HG03520 (cell line): Measurements from ENCODE around the gene NLE1.

Experiments used
- ATAC-seq: cut with Tn5 transposase; IDR thresholded peaks from one replicate; pipeline ENCODE4 v1.9.1; 2021; ENCODE audit warnings: mild to moderate bottlenecking, moderate library complexity; ENCODE audit not compliant: unreplicated experiment

The NLE1 gene

DNA sequence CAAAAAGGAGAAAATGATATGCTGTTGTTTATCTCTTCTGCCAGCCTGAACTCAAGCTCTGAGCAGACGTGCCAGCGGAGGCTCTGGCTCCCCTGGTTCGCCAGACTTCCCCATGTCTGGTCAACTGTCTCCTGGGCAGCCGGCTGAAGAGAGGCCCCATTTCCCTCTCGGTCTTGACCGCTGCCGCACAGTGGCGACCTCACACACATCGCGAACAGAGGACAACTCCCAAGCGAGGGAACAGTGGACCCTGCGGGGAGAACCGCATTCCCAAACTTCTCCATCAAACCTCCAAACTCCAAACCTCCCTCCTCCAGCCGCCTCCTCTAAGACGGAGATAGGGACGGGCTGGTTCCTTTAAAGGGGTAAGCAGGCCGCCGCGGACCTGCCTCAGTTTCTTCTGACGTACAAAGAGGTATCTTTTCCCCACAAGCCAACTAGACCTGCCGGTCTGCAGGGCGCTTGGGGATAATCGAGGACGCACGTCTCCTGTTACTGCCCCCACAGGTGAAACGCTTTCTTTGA is 53.7 kb downstream of the NLE1 start:
- ATAC-seq, result no peak

GRCh38 chr17:35087731-35088355 is 54.3 kb downstream of the NLE1 start:
- ATAC-seq, result no peak

GRCh38 chr17:35086931-35087573 is 55.1 kb downstream of the NLE1 start:
- no peak for ATAC-seq

- no peak for ATAC-seq
These were observed 55.9 kb downstream of the NLE1 start for GRCh38 chr17:35086164-35086563.

DNA sequence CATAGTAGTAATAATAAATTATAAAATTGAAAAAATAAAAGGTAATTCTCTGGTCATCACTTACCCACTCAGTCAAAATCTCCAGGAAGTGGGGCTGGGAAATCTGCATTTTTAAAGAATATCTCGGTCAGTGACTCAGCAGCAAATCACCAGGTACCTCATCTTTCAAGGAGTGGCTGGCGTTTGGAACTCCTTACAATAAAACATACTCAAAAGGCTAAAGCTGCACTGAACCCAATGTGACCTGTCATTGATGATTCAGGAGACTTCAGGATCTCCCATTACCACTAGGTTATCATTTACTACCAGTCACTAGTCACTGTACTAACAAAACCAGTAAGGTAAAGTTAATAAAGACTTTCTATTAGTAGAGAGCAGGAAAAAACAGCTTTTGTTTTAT is 57.1 kb downstream of the NLE1 start:
- no peak for ATAC-seq

DNA sequence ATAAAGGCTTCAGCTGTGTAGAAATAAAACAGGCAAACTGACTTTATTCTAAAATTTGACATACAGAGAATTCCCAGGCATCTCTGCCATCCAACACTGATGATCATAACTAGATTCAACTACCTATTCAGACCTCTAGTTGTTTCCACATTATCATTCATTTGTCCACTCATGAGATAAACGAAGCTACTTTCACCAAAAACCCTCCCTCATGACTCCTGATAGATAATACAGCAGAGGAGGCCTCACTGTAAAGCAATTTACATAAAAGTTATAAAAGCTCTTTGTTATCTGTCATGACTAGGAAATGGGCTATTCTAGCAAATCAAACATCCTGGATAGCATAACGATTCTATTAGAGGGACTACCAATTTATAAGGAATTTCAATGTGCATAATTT is 59.0 kb downstream of the NLE1 start:
- ATAC-seq, result no peak

DNA sequence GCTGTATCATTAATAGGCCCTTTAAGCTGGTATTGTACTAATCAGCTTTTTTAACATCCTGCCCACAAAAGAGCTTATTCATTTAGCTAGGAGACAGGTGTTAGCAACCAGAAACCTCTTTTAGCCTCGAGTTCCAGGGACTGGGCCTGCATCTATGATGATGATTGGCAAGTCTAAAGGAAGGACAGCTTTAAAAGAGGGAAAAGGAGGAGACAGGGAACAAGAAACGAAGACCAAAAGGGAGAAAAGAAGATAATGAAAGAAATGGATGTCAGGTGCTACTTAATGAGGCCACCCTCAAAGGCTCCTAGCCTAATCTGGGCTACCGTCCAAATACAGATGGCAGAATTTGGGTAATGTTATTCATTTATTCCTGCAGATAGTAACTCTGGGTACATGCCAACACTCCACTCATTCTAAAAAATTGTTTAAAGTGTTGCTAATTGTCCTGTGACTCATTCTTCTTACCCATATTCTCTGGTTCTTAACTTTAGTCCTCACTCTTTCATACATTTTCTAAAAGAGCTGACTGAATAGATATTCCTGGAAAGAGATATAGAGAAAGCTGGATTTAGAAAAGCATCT is 59.9 kb downstream of the NLE1 start:
- ATAC-seq, result no peak

DNA sequence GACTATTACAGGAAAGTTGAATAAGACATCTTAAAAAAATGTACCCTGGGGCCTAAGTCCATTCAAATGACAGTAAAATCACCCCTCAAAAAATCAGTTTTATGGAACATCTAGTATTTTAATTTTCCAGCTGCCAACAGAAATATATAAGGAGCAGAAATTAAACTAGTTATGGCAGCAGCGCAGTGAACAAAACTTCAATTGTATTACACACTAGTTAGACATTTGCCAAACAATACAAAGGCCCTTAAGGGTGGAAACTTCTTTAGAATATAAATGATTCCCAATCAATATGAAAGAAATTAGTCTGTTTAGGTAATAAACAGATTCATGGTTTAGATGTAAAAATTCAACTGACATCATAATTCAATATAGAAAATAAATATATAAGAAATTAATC is 60.5 kb downstream of the NLE1 start:
- ATAC-seq, result no peak

DNA sequence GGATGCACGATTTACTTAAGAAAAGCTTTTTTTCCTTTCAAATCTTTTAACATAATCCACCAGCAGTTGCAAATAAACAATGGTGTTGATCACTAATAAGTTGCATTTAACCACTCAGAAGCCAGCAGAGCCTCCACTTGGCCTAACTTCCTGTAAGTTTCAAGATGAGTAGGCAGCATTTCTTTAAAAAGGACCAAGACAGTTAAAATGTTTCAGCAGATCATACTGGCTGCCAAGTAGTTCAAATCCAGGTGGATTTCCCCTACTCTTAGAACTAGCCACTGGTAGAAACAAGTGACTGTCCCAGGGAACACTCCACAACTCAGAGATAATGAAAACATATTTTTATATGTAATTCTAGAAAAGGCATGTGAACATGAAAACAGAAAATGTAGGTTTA is 61.6 kb downstream of the NLE1 start:
- ATAC-seq, result no peak

- ATAC-seq, result no peak
These were observed 62.3 kb downstream of the NLE1 start for GRCh38 chr17:35079547-35080423.
